HL-60 (cell line): ENCODE measurements around the gene CHID1.

Source experiments
- CTCF ChIP-seq: IDR thresholded peaks from one replicate; pipeline ENCODE4 v1.5.1; 2011; ENCODE audit warnings: low read length, control low read depth, inconsistent platforms; ENCODE audit not compliant: insufficient read depth
- POLR2AphosphoS5 ChIP-seq: IDR thresholded peaks from 2 replicates; pipeline ENCODE4 v1.6.1; 2012; ENCODE audit warnings: low read depth

- TF ChIP-seq CTCF (no peak), POLR2AphosphoS5 (no peak)
Measured at GRCh38 chr11:818396-819128, 92.0 kb downstream of the CHID1 start, which contains the start of gene PNPLA2.
